Mucosa of gallbladder (tissue), 1 donor: Measurements from ENCODE around the gene ATXN7L2. TPM values are rescaled to one million over a fixed set of nuclear protein-coding genes. Genes with fewer than 3 reads are reported as not detected.
A peak's percentile ranks its signal among the peaks of the same experiment; 100 is the strongest.

ENCODE experiments used
- DNase-seq: peaks from one replicate; pipeline ENCODE4 v3.0.0-alpha.2; 2020; ENCODE audit warnings: low spot score
- total RNA-seq: library from RNA; stranded (reverse); gene quantifications from one replicate; pipeline ENCODE4 v1.2.1, GENCODE V29; 2021
- donor health status: DM: no; HTN: no; CAD: no.

ATXN7L2 gene
- total RNA-seq, 1 donor from 2014 or later, result 5.4 TPM

GRCh38 chr1:109477821-109478220 is 5.9 kb upstream of the ATXN7L2 start:
- no peak for DNase-seq

GRCh38 chr1:109478806-109479205 is 4.9 kb upstream of the ATXN7L2 start:
- DNase-seq, result no peak

- no peak for DNase-seq
Measured at GRCh38 chr1:109479311-109479710, 4.4 kb upstream of the ATXN7L2 start.

GRCh38 chr1:109479901-109480300 is 3.8 kb upstream of the ATXN7L2 start:
- DNase-seq, result no peak

- DNase-seq, result no peak
Measured at GRCh38 chr1:109481646-109482045, 2.1 kb upstream of the ATXN7L2 start.

- no peak for DNase-seq
Measured at GRCh38 chr1:109482242-109482641, 1.5 kb upstream of the ATXN7L2 start.

GRCh38 chr1:109482791-109483671 is 674 bp upstream of the ATXN7L2 start:
- DNase-seq, result no peak

- DNase-seq, result no peak
Measured at GRCh38 chr1:109484519-109484975, 842 bp downstream of the ATXN7L2 start.

GRCh38 chr1:109485001-109485400 is 1.3 kb downstream of the ATXN7L2 start:
- no peak for DNase-seq

- no peak for DNase-seq
Measured at GRCh38 chr1:109487261-109487660, 3.6 kb downstream of the ATXN7L2 start.

GRCh38 chr1:109488201-109488600 is 4.5 kb downstream of the ATXN7L2 start:
- DNase-seq, result no peak

- DNase-seq, result no peak
Measured at GRCh38 chr1:109488696-109489095, 5.0 kb downstream of the ATXN7L2 start.

- DNase-seq, result peak; percentile 77
Measured at GRCh38 chr1:109490029-109490933, 6.6 kb downstream of the ATXN7L2 start.

- no peak for DNase-seq
Measured at GRCh38 chr1:109490934-109491302, 7.2 kb downstream of the ATXN7L2 start.

GRCh38 chr1:109491372-109491771 is 7.7 kb downstream of the ATXN7L2 start:
- DNase-seq, result no peak

- no peak for DNase-seq
Measured at GRCh38 chr1:109492779-109493178, 9.1 kb downstream of the ATXN7L2 start.

GRCh38 chr1:109493227-109493626 is 9.5 kb downstream of the ATXN7L2 start:
- no peak for DNase-seq

GRCh38 chr1:109493805-109494539 is 10.3 kb downstream of the ATXN7L2 start, which contains the start of gene CYB561D1:
CYB561D1 (plus strand) TSS chr1:109494094; CDS start chr1:109494140, 46 bp downstream.
- peak; percentile 83 for DNase-seq

GRCh38 chr1:109495738-109496137 is 12.0 kb downstream of the ATXN7L2 start:
- DNase-seq, result no peak

- no peak for DNase-seq
Measured at GRCh38 chr1:109497449-109498160, 13.9 kb downstream of the ATXN7L2 start.
